GM15510 (cell line): ENCODE measurements around the gene CERS6.

Experiments used
- POLR2A ChIP-seq: IDR thresholded peaks from 3 replicates; pipeline ENCODE4 v1.6.1; 2011; ENCODE audit warnings: borderline replicate concordance; ENCODE audit not compliant: insufficient read length; ENCODE audit errors: extremely low read depth

The CERS6 gene

GRCh38 chr2:168801961-168802858 lies 346.1 kb downstream of the CERS6 start, which contains the start of gene NOSTRIN:
NOSTRIN (plus strand) TSS chr2:168802637; CDS start chr2:168802647, 10 bp downstream.
- no peak for TF ChIP-seq POLR2A

DNA sequence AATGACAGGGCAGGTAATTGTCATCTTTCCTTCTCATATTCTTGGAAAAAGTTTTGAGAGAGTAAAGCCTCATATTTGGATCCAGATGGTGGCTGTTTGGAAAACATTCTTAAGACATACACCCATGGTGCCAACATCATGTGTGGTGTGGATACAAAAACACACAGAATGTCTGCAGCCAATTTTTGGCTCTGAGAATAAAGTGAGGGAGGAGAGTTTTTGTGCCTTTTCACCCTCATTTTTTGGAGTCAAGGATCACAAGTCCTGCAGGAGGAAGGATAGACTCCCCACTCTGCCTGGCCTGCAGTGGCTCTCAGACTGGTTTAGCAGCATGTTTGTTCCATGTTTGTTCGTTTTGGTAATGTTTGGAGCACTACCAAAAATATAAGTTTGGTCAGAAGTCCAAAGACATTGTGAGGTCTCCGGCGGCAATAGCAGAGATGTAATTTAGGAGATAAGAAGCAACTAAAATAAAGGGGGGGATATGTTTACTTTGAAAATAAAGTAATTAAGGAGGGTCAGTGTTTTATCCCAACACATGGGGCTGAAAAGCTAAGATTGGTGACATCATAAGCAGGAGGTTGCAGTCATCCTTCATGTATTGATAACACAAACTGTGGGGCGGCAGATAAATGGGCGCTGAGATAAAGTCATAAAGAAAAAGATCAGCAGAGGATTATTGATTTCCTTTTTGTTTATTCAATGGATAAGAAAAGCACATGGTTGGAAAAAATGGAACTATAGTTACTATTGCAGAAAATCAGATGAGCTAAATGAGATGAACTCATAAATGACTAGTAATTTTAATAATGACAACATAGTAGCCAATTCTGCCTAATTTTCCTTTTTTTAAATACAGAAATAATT lies 347.0 kb downstream of the CERS6 start:
- no peak for TF ChIP-seq POLR2A

- TF ChIP-seq POLR2A = no peak
Measured at GRCh38 chr2:168804214-168804613, 348.1 kb downstream of the CERS6 start.

DNA sequence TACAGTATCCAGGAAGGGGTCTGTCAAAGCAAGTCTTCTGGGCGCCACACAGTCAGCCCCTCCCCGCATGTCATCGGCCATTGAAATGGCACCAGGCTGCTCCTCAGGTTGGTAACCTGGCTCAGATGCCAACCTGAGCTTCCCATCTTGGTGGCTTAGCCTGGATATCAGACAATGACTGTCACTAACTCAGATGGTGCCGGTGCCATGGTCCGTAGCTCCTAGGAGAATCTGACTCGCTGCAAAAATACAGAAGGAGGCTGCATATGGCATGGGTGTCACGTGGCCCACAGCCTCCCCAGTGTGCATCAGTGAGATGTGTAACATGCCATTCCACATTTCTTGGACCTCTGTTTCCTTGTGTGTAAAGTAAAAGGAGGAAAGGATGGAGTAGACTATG lies 349.5 kb downstream of the CERS6 start:
- TF ChIP-seq POLR2A = no peak

DNA sequence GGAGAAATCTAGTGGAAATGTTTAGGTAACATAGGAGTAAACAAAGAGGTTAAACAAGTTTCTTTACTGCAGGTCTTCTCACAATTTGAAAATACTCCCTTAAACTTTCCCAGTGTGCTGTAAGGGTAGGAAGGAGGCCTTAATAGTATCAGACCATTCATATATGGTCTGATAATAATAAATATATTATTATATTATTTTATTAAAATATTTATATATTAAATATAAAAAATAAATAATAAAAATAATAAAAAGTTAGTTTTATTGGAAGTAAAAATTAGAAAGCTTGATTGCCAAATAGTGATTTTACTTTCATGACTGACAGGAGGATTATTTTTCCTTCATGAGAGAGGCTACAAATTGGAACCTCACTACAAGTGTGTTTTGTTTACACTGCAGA lies 353.5 kb downstream of the CERS6 start:
- no peak for TF ChIP-seq POLR2A

GRCh38 chr2:168810235-168810634 lies 354.2 kb downstream of the CERS6 start:
- TF ChIP-seq POLR2A = no peak

DNA sequence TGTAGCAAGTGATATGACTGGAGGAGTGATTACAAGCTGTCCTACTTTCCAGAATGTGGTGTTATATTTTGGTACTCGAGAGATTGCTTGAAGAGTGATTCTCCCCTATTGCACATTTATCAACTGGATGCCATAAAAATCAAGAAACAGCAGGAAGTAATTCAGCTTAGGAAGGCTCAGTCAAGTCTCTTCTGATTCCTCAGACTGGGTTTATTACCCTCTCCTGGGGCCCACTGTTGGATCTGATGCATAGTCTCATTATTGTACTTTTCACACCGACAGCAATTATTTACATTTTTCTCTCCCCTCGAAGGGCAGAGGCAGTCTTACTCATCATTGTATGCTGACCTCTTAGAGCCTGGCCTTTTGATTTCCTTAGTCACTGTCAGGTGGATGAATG lies 355.6 kb downstream of the CERS6 start:
- no peak for TF ChIP-seq POLR2A

DNA sequence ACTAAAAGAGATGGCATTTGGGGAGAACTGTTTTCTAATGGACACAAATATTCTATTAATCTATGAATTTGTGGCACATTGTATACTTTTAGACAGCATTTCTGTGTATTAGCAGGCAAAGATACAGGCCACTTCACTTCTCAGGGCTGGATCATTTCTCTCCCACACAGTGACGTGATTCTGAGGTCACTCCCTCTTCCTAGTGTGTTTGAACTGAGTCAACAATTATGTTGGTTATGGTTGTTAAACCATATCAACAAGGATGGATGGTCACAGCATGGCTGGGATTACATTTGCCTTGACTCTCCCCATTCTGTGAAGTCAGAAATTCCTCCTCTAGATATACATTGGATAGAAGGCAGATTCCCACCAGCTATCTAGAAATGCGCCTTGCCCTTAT lies 358.0 kb downstream of the CERS6 start:
- no peak for TF ChIP-seq POLR2A

DNA sequence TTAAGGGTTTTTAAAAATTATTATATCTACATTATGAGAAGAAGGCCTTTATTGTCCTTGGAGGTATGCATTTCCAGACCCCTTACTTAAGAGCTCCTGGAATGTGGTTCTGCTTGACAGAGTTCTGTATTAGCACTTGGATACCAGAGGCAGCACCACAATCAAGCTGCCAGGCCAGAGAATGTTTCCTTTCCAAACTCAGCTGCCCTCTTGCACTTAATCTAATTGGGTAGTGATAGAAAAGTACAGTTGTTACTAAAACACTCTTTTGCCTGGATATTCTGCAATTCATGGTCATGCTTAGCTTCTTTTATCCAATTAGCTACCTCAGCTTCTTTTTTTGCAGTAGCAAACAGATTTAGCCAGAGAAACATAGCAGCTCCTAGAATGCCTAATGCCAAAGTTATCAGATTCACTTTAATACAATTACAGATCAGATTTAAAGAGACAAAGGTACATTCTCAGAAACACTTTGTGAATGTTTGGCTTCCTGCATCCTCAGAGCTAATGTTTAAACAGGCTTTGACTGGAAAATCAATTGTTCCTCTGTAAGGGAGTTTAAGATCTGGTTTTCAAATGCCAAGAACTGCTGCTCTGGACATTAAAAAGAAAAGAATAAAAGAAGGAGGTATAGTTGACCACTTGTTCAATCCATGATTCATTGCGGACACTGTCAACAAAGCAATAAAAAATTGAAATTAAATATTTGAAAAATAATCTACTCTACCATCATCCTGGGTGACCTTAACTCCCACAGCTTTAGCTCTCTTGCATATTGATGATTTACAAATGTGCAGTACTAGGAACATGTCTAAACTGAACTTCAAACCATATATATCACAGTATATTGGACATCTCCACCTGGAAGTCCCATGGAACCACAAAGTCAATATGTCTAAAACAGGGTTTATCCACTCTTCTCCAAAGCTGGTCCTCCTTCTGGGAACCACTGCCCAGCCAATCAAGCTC lies 359.2 kb downstream of the CERS6 start:
- TF ChIP-seq POLR2A = no peak

GRCh38 chr2:168816369-168816768 lies 360.3 kb downstream of the CERS6 start:
- TF ChIP-seq POLR2A = no peak

GRCh38 chr2:168819050-168819715 lies 363.1 kb downstream of the CERS6 start:
- no peak for TF ChIP-seq POLR2A

GRCh38 chr2:168819829-168820489 lies 363.9 kb downstream of the CERS6 start:
- no peak for TF ChIP-seq POLR2A

GRCh38 chr2:168821577-168821976 lies 365.5 kb downstream of the CERS6 start:
- no peak for TF ChIP-seq POLR2A

DNA sequence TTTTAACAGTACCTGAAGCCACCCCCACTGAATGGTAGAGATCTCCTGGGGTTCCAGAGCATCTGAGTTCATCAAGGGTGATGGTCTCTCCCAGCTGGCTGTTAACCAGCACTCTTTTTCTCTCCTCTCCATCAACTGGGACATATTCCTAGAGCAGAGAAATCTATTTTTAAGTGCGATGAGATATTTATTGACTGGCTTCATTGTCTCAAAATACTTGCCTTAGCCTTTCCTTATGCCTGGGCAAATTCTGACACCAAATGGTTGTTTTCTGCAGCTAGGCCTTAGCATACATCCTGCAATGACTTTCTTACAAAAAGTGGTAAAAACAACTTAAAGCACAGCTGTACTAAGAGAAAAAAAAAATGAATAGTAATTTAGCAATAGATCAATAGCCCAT lies 365.9 kb downstream of the CERS6 start:
- no peak for TF ChIP-seq POLR2A
